ENCODE data around the gene COX19. TPM values are rescaled to one million over a fixed set of nuclear protein-coding genes. Genes with fewer than 3 reads are reported as not detected.
"Not testable (repeated sequence)": the region's sequence is repeated elsewhere in the genome, so short reads cannot be mapped to it uniquely, and the experiment has no call there.

The COX19 gene
- total RNA-seq, 1 donor from 2014 or later: 9.5 TPM

DNA sequence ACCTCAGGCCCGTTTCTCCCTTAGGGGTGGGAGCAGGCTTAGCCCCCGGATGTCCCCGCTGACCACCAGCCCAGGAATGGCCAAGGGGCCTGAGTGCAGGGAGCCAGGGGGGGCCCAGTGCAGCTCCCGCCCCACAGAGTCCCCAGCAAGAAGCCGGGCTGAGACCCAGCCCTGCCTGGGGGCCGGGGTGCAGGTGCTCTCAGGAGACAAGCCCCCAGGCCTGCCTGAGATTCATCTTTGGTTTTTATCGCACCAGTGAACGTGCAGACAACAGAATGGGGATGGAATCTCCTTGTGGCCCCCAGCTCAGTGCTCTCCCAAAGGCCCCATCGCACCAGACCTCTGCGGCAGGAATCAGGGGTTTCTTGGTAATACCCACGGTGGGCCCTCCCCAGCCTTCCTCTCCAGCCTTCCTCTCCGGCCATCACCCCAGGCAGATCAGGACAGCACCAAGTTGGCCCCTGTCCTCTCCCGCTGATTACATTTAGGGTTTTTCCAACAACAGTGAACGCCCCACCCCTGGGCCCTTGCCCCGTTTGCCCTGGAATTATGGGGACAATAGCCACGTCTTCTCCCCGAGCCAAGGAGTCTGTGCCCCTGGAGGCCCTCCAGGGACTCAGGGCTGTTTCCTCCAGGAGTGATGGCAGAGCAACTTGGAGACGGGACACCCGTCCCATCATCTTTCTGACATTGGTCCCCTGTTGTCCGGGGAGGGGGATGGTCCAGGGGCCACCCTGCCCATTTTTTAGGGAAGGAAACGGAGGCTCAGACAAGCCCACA lies 43.3 kb downstream of the COX19 start:
- DNase-seq (ENCODE audit: extremely low read depth, low read depth, low spot score): no peak

DNA sequence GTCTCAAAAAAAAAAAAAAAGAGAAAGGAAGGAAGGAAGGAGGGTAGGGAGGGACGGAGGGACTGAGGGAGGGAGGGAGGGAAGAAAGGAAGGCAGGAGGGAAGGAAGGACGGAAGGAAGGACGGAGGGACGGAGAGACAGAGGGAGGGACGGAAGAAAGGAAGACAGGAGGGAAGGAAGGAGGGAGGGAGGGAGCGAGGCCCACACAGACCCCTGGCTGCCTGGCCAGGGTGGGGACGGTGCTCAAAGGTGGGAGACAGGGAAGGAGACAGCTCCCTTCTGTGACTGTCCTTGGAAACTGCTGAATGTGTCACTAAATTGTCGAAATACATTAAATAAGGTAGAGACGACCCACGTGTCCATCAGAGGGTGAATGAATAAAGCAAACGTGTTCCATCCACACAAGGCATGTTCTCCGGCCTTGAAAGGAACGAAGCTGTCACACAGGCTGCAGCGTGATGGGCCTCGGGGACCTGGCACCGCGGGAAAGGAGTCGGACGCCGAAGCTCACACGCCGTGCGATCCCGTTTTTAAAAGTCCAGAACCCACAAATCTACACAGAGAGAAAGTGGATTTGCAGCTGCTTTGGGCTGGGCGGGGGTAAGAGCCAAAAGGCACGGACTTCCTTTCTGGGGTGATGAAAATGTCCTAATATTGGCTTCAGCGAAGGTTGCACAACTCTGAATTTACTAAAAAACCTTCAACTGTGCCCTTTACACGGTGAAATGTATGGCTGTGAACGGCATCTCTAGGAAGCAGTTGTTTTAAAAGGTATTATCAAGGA lies 44.2 kb downstream of the COX19 start:
- DNase-seq (ENCODE audit: extremely low read depth, low read depth, low spot score): no peak

GRCh38 chr7:929311-929711 lies 46.0 kb downstream of the COX19 start:
- DNase-seq (ENCODE audit: extremely low read depth, low read depth, low spot score): no peak

DNA sequence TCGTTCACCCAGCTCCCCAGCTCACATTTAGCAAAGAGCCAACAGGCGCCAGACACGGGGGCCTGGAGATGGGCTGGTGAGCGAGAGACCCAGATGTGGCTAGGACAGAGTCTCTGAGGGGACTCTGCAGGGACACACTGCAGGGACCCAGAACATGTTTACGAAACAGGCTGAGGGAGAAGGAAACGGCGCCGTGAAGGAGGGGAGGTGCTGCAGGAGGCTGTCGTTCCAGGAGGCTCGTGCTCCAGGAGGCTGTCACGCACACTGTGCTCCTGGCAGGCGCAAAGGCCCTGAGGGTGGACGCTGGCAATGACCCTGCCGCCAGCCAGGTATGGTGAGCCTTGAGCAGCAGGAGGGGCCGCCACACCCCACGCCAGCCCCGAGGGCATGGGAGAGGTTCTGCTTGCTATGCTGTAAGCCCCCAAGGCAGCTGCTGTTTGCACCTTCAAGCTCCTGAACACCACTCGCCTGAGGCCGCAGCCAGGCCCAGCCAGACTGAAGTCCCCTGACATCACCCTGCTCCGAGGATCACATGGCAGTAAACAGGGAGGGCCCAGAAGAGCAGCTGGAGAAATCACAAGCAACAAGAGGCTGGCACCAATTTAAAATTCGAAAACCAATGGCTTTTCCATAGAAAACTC lies 48.2 kb downstream of the COX19 start:
- DNase-seq (ENCODE audit: extremely low read depth, low read depth, low spot score): no peak

DNA sequence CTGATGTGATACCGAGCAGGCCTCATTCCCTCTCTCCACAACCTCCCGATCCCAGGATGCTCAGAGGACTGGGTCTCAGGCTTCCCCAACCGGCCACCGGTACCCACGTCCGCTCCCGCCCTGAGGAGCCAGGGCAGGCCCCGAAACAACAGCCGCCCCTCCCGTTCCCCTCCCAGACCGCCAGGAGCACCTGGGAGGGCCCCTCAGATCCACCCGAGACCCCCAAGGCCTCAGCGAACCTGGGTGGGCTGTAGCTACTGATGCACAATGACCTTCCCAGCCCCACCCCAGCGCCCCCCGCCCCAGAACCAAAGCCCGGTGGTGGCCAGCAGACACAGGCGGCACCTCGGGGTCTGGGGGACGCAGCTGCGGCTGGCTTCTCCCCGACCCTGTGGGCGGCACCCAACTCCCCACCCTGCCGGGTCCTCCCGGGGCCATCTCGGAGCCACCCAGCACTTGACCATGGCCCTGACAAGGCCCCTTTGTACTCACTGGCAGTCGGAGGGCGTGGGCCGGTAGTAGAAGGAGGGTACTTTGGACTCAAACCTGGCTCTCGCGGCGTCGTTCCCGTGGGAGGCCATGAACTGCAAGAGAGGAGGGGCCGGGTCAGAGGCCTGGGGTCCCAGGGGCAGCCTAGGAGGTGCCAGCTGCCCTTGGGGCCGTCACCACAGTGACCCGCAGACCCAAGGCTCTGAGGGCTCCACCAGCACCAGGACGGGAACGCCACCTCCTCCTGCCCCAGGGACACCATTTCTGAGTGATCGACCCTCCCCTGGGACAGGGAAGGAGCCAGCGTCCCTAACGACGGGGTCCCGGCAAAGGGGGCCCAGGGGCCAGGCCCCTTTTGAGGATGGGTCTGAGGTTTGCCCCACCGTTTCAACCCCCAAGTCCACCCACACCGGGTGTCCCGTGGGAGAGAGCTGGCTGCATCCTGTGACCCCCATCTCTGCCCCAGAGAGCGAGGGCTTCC lies 49.0 kb downstream of the COX19 start:
- DNase-seq (ENCODE audit: extremely low read depth, low read depth, low spot score): no peak

GRCh38 chr7:925601-926000 lies 49.7 kb downstream of the COX19 start:
- no peak for DNase-seq (ENCODE audit: extremely low read depth, low read depth, low spot score)

GRCh38 chr7:924541-925231 lies 50.7 kb downstream of the COX19 start:
- DNase-seq (ENCODE audit: extremely low read depth, low read depth, low spot score): no peak

DNA sequence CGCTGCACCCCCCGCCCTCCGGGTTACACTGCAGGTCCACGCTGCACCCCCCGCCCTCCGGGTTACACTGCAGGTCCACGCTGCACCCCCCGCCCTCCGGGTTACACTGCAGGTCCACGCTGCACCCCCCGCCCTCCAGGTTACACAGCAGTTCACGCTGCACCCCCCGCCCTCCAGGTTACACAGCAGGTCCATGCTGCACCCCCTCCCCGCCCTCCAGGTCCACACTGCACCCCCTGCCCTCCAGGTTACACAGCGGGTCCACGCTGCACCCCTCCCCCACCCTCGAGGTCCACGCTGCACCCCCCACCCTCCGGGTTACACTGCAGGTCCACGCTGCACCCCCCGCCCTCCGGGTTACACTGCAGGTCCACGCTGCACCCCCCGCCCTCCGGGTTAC lies 51.3 kb downstream of the COX19 start:
- DNase-seq (ENCODE audit: extremely low read depth, low read depth, low spot score): not testable (repeated sequence)

- DNase-seq (ENCODE audit: extremely low read depth, low read depth, low spot score): no peak
These were observed 52.0 kb downstream of the COX19 start for GRCh38 chr7:923108-924041.

GRCh38 chr7:922334-923107 lies 52.8 kb downstream of the COX19 start:
- no peak for DNase-seq (ENCODE audit: extremely low read depth, low read depth, low spot score)

GRCh38 chr7:921581-922333 lies 53.6 kb downstream of the COX19 start:
- DNase-seq (ENCODE audit: extremely low read depth, low read depth, low spot score): no peak

DNA sequence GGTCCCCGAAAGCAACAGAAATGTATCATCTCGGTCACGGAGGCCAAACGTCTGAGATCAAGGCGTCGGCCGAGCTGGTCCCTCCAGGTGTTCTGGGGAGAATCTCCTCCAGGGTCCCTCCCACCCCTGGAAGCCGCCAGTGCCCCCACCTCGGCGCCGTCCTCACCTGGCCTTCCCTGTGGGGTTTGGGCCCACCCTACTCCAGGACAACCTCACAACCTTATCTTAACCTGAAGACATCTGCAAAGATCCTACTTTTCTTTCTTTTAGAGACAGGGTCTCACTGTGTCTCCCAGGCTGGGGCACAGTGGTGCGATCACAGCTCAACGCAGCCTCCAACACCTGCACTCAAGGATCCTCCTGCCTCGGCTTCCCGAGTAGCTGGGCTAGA lies 54.3 kb downstream of the COX19 start:
- DNase-seq (ENCODE audit: extremely low read depth, low read depth, low spot score): no peak

DNA sequence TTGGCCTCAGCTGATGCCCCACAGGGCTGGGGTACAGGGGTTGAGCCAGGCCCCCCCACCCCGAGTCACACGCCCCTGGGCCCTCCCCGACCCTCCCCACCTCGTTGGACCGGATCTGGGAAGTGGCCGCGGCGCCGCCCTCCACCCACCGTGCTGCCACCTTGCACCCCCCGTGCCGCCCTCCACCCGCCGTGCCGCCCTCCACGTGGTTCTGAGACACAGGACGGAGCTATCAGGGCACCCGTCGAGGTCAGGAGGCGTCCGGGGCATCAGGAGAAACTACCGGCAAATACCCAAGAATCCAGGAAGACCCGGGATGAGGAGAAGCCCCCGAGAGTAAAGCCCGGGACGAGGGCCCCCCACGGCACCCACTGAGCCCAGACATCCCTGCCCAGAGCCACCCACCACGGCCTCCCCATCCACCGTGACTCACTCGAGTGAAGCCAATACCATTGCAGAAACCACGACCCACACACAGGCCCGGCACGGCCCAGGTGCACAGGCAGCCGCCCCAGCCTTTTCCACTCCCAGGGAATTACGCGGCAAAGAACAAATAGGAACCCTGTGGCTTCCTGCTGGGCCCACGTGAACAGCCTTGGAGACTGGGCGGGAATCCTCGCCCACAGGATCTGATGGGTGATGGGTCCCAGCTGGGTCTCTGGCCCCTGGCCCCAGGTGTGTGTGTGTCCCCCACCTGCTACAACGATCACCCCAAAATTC lies 54.8 kb downstream of the COX19 start:
- DNase-seq (ENCODE audit: extremely low read depth, low read depth, low spot score): no peak

DNA sequence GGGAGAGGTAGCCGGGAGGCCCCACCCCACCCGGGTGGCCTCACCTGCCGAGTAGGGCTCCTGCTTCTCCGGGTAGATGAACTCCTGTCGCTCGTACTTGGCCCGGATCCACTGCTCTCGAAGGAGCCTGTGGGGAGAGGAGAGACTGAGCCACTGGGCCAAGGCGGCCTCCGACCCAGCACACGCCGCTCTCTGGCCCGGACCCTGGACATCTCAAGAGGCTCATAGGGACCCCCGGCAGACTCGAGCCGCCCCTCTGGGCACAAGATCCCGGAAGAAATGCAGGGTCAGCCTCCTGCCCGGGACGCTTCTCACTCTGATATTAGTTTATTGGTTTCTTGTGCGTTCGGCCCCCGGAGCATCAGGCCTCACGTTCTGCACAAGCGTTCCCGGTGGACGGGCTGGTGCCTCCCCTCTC lies 55.4 kb downstream of the COX19 start:
- DNase-seq (ENCODE audit: extremely low read depth, low read depth, low spot score): no peak

GRCh38 chr7:919114-919442 lies 56.3 kb downstream of the COX19 start:
- DNase-seq (ENCODE audit: extremely low read depth, low read depth, low spot score): no peak

DNA sequence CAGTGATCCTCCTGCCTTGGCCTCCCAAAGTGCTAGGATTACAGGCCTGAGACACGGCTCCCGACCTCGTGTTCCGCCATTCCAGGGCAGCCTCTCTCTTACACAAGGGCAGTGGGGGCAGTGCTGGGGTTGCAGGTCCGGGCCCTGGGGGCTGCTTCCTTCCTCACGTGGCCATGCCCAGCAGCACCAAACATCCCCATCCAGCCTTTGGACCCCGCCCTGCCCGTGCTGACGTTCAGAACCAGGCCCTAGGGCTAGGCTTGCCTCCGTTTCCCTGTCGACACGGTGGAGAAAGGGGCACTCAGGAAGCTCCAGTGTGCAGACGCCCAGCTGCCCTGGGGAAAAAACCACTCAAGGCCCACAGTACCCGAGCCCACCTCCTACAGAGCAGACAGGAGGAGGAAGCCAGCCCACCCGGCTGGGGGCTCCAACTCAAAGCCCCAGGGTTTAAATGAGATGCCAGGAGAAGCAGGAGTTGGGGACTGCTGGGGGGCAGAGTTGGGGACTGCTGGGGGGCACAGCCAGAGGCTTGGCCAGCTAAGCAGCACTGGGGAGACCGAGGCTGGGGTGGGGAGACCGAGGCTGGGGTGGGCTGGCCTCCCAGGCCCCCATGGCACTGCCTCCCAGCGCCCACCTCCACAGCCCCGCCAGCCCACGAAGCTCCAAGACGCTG lies 56.8 kb downstream of the COX19 start:
- DNase-seq (ENCODE audit: extremely low read depth, low read depth, low spot score): no peak

DNA sequence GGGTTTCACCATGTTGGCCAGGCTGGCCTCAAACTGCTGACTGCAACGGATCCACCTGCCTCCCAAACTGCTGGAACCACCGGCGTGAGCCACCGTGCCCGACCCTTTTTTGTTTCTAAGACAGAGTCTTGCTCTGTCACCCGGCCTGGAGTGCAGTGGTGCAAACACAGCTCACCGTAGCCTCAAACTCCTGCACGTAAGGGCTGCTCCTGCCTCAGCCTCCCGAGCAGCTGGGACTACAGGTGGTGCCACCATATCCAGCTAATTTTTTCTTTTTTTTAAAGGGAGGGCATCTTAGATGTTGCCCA lies 57.3 kb downstream of the COX19 start:
- DNase-seq (ENCODE audit: extremely low read depth, low read depth, low spot score): no peak
